Loucy (cell line): ENCODE data around the gene RNF152.

Experiments used
- CTCF ChIP-seq: fragments of 200-600 bp; sonication (generic); conservative IDR thresholded peaks from 2 replicates; pipeline ENCODE4 v1.5.1; 2014; ENCODE audit warnings: mild to moderate bottlenecking, antibody characterized with exemption, low read length
- EZH2phosphoT487 ChIP-seq: fragments of 200-600 bp; IDR thresholded peaks from 2 replicates; pipeline ENCODE4 v1.6.1; 2018; ENCODE audit warnings: antibody characterized with exemption, mild to moderate bottlenecking, moderate library complexity, borderline replicate concordance

- TF ChIP-seq CTCF (no peak), EZH2phosphoT487 (no peak)
These were observed 40.3 kb downstream of the RNF152 start for GRCh38 chr18:61852496-61852895.
